Erythroblast (primary cell): ENCODE results near the gene C3.
"Not testable (repeated sequence)": the region's sequence is repeated elsewhere in the genome, so short reads cannot be mapped to it uniquely, and the experiment has no call there.

Experiments used
- DNase-seq, 2 experiments: peaks; one replicate each; lab custom pipeline; 2025; lab: John Stamatoyannopoulos, UW
- GATA1 ChIP-seq: IDR thresholded peaks from 2 replicates; pipeline ENCODE4 v1.6.1; 2011; ENCODE audit warnings: low read depth, mild to moderate bottlenecking, control low read depth, low read length, moderate library complexity
- POLR2A ChIP-seq: IDR thresholded peaks from 2 replicates; pipeline ENCODE4 v1.6.1; 2011; ENCODE audit warnings: mild to moderate bottlenecking, low read length

The C3 gene

GRCh38 chr19:6754136-6754535 lies 33.7 kb upstream of the C3 start:
- DNase-seq: no peak
- TF ChIP-seq POLR2A: no peak
- no peak for TF ChIP-seq GATA1

DNA sequence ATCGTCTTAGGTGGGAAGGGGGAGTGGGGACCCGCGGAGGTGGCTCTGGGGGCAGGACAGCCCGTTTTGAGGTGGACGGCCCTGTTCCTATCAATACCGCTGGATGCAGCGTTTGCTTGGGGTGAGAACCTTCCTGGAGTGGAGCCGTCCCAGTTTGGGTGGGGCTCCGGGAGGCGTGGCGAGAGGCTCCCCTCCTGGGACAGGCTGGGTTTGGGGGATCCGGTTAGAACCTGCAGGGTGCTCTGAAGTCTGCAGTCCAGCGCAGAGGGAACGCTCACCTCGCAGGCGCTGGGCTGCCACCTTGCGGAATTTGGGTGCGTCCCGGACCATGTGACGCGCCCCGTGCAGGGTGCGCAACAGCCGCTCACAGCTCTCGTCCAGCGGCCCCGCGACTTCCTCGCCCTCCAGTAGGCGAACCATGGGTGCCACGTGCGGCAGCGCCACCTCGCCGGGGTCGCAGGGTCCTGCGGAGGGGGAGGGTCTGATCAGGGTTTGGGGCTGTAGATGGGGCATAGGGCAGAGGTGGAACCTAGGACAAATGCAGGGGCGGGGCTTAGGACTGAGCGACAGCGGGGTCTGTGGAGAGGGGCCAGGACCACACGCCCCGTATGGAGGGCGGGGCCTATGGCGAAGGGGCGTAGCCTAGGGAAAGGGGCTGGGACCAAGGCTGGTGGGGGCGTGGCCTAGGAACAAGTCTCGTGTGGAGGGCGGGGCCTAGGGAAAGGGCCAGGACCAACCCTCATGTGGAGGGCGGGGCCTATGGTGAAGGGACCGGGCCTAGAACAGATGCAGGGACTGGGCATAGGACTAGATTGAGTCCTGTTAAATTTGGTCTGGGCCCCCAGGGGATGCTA lies 33.0 kb upstream of the C3 start:
- DNase-seq: peak; percentile 92 to 93
- TF ChIP-seq GATA1: no peak
- peak; percentile 32 for TF ChIP-seq POLR2A

DNA sequence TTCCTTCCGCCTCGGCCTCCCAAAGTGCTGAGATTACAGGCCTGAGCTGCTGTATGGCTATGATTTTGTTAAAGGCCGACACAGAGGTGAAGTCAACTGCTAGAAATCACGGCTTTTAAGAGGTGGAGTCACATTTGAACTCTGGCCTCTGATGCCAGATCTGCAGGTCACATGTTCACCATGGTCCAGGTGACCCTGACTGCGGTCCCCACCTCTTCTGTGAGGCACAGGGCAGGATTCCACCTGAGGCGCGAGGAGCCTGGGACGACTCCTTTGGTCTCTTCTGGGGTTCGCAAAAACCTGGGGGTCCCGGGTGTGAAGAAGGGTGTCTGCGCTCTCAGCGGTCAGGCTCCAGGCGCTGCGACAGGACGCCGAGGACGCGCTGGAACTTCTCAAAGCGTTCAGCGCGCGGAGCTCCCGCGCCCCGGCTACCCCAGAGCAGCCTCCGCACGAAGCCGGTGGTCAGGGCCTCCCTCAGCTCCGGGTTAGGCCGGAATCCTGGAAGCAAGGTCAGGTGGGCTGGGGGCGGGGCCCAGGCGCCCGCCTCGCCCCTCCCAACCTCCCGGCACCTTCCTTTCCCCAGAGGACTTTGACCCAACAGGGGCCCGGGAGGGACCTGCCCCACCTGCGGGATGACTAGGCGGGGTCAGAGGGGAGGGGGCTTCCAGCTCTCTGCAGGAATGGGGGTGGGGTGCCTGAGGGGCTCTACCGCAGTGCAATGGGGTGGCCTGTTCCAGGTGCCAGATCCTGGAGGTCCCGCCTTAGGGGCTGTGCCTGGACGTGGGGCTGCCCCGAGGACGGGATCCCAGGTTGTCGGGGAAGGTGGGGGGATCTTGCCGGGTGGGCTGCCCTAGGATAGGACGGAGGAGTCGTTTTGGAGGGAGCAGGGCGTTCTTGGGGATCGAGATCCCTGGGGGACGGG lies 32.1 kb upstream of the C3 start:
- DNase-seq: no peak
- no peak for TF ChIP-seq GATA1
- TF ChIP-seq POLR2A: no peak

DNA sequence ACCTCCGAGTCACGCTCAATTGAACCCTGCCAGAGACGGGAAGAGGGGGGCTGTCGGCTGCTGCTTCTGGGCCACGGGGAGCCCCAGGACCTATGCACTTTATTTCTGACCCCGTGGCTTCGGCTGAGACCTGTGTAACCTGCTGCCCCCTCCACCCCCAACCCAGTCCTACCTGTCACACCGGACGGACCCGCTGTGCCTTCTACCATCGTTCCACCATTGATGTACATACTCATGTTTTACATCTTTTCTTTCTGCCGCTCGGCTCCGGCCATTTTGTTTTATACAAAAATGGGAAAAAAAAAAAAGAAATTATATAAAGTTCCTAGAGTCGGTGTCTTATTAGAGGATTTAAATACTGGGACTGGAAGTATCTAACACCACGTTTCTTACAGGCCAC lies 30.7 kb upstream of the C3 start:
- TF ChIP-seq POLR2A: no peak
- no peak for TF ChIP-seq GATA1
- no peak for DNase-seq

- no peak for DNase-seq
- TF ChIP-seq GATA1 (no peak), POLR2A (no peak)
Observed at GRCh38 chr19:6750062-6750461, 29.6 kb upstream of the C3 start.

DNA sequence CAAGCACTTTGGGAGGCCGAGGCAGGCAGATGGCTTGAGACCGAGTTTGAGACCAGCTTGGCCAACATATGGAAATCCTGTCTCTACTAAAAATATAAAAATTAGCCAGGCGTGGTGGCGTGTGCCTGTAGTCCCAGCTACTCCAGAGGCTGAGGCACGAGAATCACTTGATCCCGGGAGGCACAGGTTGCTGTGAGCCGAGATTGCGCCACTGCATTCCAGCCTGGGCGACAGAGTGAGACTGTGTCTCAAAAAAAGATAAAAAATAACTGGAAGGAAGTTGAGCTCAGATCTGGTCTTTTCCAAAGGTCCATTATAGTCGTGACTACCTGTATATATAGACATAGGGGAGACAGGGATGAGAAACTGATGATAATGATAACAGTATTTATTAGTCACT lies 28.1 kb upstream of the C3 start:
- not testable (repeated sequence) for DNase-seq

- no peak for DNase-seq
- TF ChIP-seq GATA1 (no peak), POLR2A (no peak)
Observed at GRCh38 chr19:6745965-6746364, 25.5 kb upstream of the C3 start.

- no peak for DNase-seq
- TF ChIP-seq POLR2A: no peak
Observed at GRCh38 chr19:6744381-6745301, 24.2 kb upstream of the C3 start.

- DNase-seq: no peak
- TF ChIP-seq GATA1: no peak
- no peak for TF ChIP-seq POLR2A
Observed at GRCh38 chr19:6743714-6744380, 23.4 kb upstream of the C3 start.

DNA sequence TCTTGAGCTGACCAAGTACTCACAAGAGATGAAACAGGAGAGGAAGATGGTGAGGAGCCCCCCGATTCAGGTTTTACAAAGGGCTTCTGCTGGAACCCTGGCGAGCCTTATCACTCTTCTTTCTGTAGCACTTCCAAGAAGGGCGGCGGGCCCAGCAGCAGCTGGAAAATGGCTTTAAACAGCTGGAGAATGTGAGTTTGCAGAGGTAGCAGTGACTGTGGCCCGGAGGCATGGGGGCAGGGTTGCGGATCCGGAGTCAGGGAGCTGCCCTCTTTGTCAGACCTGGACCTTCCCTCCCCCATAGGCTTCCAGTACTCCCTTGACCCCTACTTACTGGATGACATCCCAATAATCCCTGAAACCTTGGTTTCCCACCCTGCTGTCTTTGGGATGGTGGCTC lies 22.6 kb upstream of the C3 start:
- TF ChIP-seq POLR2A: no peak
- no peak for TF ChIP-seq GATA1
- DNase-seq: no peak

DNA sequence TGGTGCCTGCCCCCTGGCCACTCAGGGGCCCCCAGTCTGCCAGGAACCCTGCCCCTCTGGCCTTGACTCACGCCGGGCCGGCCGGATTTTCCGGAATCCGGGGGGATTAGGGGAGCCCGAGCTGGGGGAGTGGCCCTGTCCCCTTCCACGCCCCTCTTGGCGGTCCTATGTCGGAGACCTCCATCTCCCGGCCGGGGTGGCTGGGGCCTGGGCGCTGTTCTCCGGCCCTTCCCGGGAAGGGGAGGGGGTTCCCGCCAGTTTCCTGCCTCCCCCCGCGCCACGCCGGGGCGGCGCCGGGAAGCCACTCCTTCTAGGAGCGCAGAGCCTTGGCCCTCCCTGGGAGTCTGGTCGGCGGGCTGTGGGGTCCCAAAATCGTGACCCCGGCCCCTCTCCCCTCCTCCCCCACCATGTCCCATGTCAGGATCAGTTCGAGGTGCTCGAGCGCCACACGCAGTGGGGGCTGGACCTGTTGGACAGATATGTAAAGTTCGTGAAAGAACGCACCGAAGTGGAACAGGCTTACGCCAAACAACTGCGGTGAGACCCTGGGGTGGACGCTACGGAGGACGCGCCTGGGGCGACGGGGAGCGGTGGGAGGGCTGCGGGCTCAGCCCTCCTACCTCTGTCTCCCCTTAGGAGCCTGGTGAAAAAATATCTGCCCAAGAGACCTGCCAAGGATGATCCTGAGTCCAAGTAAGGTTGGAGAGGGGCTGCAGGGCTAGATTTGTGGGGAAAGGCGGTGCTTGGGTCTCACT lies 20.3 kb upstream of the C3 start:
- no peak for DNase-seq
- TF ChIP-seq POLR2A: no peak
- no peak for TF ChIP-seq GATA1

DNA sequence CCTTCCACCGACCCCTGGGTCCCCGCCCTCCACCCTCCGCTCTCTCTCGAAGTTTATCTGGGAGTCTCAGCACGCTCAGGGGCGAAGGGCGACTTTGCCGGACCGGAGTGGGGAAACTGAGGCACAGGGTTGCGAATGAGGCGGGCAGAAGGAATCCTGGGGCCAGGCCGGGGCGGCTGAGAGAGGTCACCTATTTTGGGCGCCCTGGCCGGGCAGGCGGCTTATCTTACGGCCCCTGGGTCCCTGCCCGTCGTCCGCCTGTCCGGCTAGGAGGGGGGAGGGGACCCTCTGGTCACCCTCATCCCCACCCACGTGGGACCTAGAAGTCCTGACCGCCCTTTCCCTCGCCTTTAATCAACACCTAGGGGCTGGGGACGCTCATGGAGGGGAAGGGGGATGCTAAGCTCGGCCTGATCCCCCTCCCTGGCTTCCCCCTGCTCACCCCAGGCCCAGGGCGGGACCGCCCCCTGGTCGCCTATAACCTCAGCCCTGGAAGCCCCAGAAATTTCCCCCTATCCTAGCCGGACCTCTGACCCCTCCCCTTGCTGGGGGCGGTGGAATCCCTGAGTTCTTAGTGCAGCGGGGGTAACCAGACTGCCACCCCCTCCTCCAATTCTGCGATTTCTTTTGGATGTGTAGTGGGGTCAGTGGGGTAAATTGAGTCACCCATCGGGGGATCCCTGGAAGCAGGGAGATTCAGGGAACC lies 19.6 kb upstream of the C3 start:
- TF ChIP-seq POLR2A (no peak), GATA1 (no peak)
- peak; percentile 59 to 61 for DNase-seq
